A549 (cell line): ENCODE measurements around the gene ARL4A.

ENCODE experiments used
- EHF ChIP-seq: fragments of 250-450 bp; sonication (Bioruptor Pico); IDR thresholded peaks from 2 replicates; pipeline ENCODE4 v1.5.0; 2020; ENCODE audit warnings: mild to moderate bottlenecking
- EP300 ChIP-seq, 2 experiments: fragments of >200 bp; sonication (Bioruptor Twin); formaldehyde crosslinking; IDR thresholded peaks; 2 replicates in 1 of 2; 3 replicates in 1 of 2; pipeline ENCODE4 v1.6.1; 2016 to 2017
- HEYL ChIP-seq: fragments of 250-450 bp; sonication (Bioruptor Pico); IDR thresholded peaks from 2 replicates; pipeline ENCODE4 v1.8.0; 2021; ENCODE audit warnings: mild to moderate bottlenecking, moderate library complexity
- MAZ ChIP-seq: fragments of 150-350 bp; IDR thresholded peaks from 2 replicates; pipeline ENCODE4 v1.6.1; 2014; ENCODE audit warnings: antibody characterized with exemption, low read depth, low read length, borderline replicate concordance
- POLR2A ChIP-seq: IDR thresholded peaks from 2 replicates; pipeline ENCODE4 v1.6.1; 2012; ENCODE audit warnings: mild to moderate bottlenecking, low read length
- RAD21 ChIP-seq, 2 experiments: fragments of >200 bp in 1 of 2; sonication (Bioruptor Twin) in 1 of 2; formaldehyde crosslinking in 1 of 2; IDR thresholded peaks in 1 of 2; conservative IDR thresholded peaks in 1 of 2; 2 replicates in 1 of 2; 3 replicates in 1 of 2; pipeline ENCODE4 v1.6.1; 2012 to 2018; ENCODE audit warnings: inconsistent platforms in 1 of 2
- REST ChIP-seq: fragments of 200-600 bp; sonication (generic); IDR thresholded peaks from 2 replicates; pipeline ENCODE4 v1.6.1; 2016; ENCODE audit warnings: antibody characterized with exemption, mild to moderate bottlenecking, moderate library complexity
- ZFP36 ChIP-seq: fragments of 450-650 bp; IDR thresholded peaks from 2 replicates; pipeline ENCODE4 v1.6.1; 2014; ENCODE audit warnings: borderline replicate concordance; ENCODE audit not compliant: partially characterized antibody
- TF ChIP-seq, protein P1 (sequence below): fragments of >200 bp; sonication (Bioruptor Twin); formaldehyde crosslinking; IDR thresholded peaks from 3 replicates; pipeline ENCODE4 v1.5.1; 2016

- no peak for TF ChIP-seq POLR2A
- TF ChIP-seq ZFP36: no peak
- TF ChIP-seq, protein P1, sequence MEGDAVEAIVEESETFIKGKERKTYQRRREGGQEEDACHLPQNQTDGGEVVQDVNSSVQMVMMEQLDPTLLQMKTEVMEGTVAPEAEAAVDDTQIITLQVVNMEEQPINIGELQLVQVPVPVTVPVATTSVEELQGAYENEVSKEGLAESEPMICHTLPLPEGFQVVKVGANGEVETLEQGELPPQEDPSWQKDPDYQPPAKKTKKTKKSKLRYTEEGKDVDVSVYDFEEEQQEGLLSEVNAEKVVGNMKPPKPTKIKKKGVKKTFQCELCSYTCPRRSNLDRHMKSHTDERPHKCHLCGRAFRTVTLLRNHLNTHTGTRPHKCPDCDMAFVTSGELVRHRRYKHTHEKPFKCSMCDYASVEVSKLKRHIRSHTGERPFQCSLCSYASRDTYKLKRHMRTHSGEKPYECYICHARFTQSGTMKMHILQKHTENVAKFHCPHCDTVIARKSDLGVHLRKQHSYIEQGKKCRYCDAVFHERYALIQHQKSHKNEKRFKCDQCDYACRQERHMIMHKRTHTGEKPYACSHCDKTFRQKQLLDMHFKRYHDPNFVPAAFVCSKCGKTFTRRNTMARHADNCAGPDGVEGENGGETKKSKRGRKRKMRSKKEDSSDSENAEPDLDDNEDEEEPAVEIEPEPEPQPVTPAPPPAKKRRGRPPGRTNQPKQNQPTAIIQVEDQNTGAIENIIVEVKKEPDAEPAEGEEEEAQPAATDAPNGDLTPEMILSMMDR: no peak
- no peak for TF ChIP-seq MAZ
- TF ChIP-seq EHF: no peak
- TF ChIP-seq RAD21 (conservative IDR thresholded peaks at IDR 0.05 in 1 of 2, IDR thresholded peaks at IDR 0.05 in 1 of 2): no peak
- TF ChIP-seq EP300 (IDR thresholded peaks at IDR 0.05): no peak
- TF ChIP-seq HEYL (CRISPR knock-in tag): no peak
- TF ChIP-seq REST: no peak
Measured at GRCh38 chr7:12637819-12638592, 49.4 kb upstream of the ARL4A start.
